ENCODE data around the gene AP2A2. TPM values are rescaled to one million over a fixed set of nuclear protein-coding genes. Genes with fewer than 3 reads are reported as not detected.

Gene AP2A2
- total RNA-seq, 1 experiment from 2014 or later: 55.5 TPM

- H3K4me1 ChIP-seq (ENCODE audit: control insufficient read depth in 1 of 2, insufficient read depth in 2 of 2, low read length in 2 of 2): no peaks in the 10 kb centered on the region
These were observed 27.0 kb downstream of the AP2A2 start for GRCh38 chr11:952406-953385.

GRCh38 chr11:953512-953911 is 27.8 kb downstream of the AP2A2 start:
- Histone ChIP-seq H4K20me1 (ENCODE audit: insufficient read depth) (peaks cover 6% of the 10 kb centered on the region; the same call in 1 of the 2 replicates), H3K27me3 (ENCODE audit: insufficient read depth, low read length) (no peaks in the 10 kb centered on the region), H3K4me1 (ENCODE audit: control insufficient read depth in 1 of 2, insufficient read depth in 2 of 2, low read length in 2 of 2) (no peaks in the 10 kb centered on the region), H3K9me3 (ENCODE audit: control insufficient read depth in 1 of 2, insufficient read depth in 1 of 2, low read depth in 1 of 2, low read length in 2 of 2) (peaks cover 3 to 9% of the 10 kb centered on the region in 2 experiments; a peak in 1 of 4 replicates), H3K9ac (ENCODE audit: low read length) (no peak overlapping the region), H3K9me2 (ENCODE audit: insufficient read depth) (no peaks in the 10 kb centered on the region), H3K79me2 (ENCODE audit: insufficient read depth, low read length) (peaks cover 76% of the 10 kb centered on the region), H2AFZ (ENCODE audit: low read depth, low read length, poor library complexity, severe bottlenecking) (no peak overlapping the region), H3K4me2 (ENCODE audit: low read length) (no peak overlapping the region), H3K27ac (ENCODE audit: low read depth, low read length) (no peak overlapping the region), H3K36me3 (ENCODE audit: control insufficient read depth in 1 of 2, insufficient read depth in 2 of 2, low read length in 2 of 2) (peaks cover 0 to 6% of the 10 kb centered on the region in 2 experiments; a peak in 1 of 4 replicates), H3K4me3 (replicated peaks in 1 of 2; ENCODE audit: low read depth in 1 of 2, low read length in 2 of 2) (no peak overlapping the region)
- intact Hi-C loops (cut with micrococcal nuclease): no loop called here
- POLR2A ChIA-PET: interaction anchor here (0.6 kb wide), 1 partner anchor 16 kb away, joined by 4 read pairs; no protein-coding TSS in a partner anchor
- CTCF ChIA-PET: no interaction called here
- TF ChIP-seq EZH2 (IDR thresholded peaks at IDR 0.05) (no peak), FOSL1 (IDR thresholded peaks at IDR 0.05; ENCODE audit: low read depth) (no peak), ZBTB33 (IDR thresholded peaks at IDR 0.05; ENCODE audit: extremely low read depth, insufficient replicate concordance, low read length) (no peak), JUND (IDR thresholded peaks at IDR 0.05) (no peak), ZFX (IDR thresholded peaks at IDR 0.05) (no peak), CTCF (IDR thresholded peaks at IDR 0.05 in 2 of 3, conservative IDR thresholded peaks at IDR 0.05 in 1 of 3; ENCODE audit: borderline replicate concordance in 1 of 3, insufficient read depth in 1 of 3, low read depth in 2 of 3, low read length in 2 of 3) (no peak), REST (IDR thresholded peaks at IDR 0.05; ENCODE audit: low read depth) (no peak), RAD21 (IDR thresholded peaks at IDR 0.05; ENCODE audit: low read depth) (no peak), SIN3A (IDR thresholded peaks at IDR 0.05; ENCODE audit: low read depth) (no peak), CEBPB (IDR thresholded peaks at IDR 0.05; ENCODE audit: low read depth) (no peak)
- DNase-seq (ENCODE audit: low read depth, low spot score) (no peak), ATAC-seq (no peak)
- BruUV-seq (replicated peaks): no TSS peak
- RAD21 ChIA-PET (ENCODE audit: low non-redundant PET in 1 of 2, low total read pairs in 2 of 2, uncharacterized antibody in 2 of 2, unreplicated experiment in 2 of 2): no interaction called here

More at GRCh38 chr11:952406-953385, 27.0 kb downstream of the AP2A2 start:
- H3K36me3 ChIP-seq (ENCODE audit: control insufficient read depth in 1 of 2, insufficient read depth in 2 of 2, low read length in 2 of 2): peaks cover 0 to 6% of the 10 kb centered on the region in 2 experiments; a peak in 1 of 4 replicates
- intact Hi-C loops (cut with micrococcal nuclease): no loop called here
- H3K4me2 ChIP-seq (ENCODE audit: low read length): no peak overlapping the region
- ChIA-PET POLR2A (interaction anchor here (0.6 kb wide), 1 partner anchor 17 kb away, joined by 4 read pairs; no protein-coding TSS in a partner anchor), RAD21 (ENCODE audit: low non-redundant PET in 1 of 2, low total read pairs in 2 of 2, uncharacterized antibody in 2 of 2, unreplicated experiment in 2 of 2) (no interaction called here), CTCF (no interaction called here)
- no peak overlapping the region for H3K9ac ChIP-seq (ENCODE audit: low read length)
- H4K20me1 ChIP-seq (ENCODE audit: insufficient read depth): peaks cover 6% of the 10 kb centered on the region; the same call in 1 of the 2 replicates
- DNase-seq (ENCODE audit: low read depth, low spot score): no peak
- no TSS peak for BruUV-seq (replicated peaks)
- TF ChIP-seq EGR1 (IDR thresholded peaks at IDR 0.05; ENCODE audit: low read depth): no peak
- H3K4me3 ChIP-seq (replicated peaks in 1 of 2; ENCODE audit: low read depth in 1 of 2, low read length in 2 of 2): no peak overlapping the region
- no peak overlapping the region for H3K27ac ChIP-seq (ENCODE audit: low read depth, low read length)
- H3K27me3 ChIP-seq (ENCODE audit: insufficient read depth, low read length): no peaks in the 10 kb centered on the region
- no peak for ATAC-seq
- H3K9me3 ChIP-seq (ENCODE audit: control insufficient read depth in 1 of 2, insufficient read depth in 1 of 2, low read depth in 1 of 2, low read length in 2 of 2): peaks cover 3 to 9% of the 10 kb centered on the region in 2 experiments; a peak in 1 of 4 replicates
- no peak overlapping the region for H2AFZ ChIP-seq (ENCODE audit: low read depth, low read length, poor library complexity, severe bottlenecking)
- peaks cover 75% of the 10 kb centered on the region for H3K79me2 ChIP-seq (ENCODE audit: insufficient read depth, low read length)
- no peaks in the 10 kb centered on the region for H3K9me2 ChIP-seq (ENCODE audit: insufficient read depth)
